Measurements from ENCODE around the gene TNFAIP8L2.

The TNFAIP8L2 gene

DNA sequence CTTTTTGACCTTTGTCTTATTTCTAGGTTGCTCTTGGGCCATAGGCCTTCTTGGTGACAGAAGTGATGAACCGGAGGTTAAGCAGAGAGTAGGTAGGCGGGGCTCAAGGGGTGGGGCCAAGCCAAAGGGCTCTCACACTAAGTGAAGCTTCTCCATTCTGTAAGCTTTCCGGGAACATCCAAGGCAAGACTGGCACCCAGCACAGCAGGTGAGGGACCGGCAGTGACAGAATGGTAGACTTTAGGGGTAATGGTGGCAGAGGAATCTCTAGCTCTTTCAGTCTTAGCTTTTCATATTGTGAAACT, at the start of gene TNFAIP8L2:
Gene TNFAIP8L2, plus strand, starts transcription at position 135 of the 305 bp plus-strand sequence. CDS start 2,049 bp downstream, outside the sequence.
- peak; percentile 71 to 73 for DNase-seq

DNA sequence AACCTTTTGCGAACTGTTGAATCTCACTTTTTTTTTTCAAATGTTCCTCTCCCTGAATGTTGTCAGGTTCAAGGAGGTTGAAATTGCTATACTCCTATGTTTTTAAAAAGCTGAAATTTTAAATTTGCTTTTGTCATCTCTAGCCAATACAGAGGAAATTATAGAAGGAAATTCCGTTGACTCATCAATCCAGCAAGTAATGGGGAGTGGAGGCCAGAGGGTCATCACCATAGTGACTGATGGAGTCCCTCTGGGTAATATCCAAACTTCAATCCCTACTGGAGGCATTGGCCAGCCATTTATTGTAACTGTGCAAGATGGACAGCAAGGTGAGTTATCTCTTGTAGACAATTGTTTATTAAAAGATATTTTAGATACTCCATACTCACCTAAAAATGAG, 49.6 kb upstream of the TNFAIP8L2 start:
- no peak for DNase-seq

DNA sequence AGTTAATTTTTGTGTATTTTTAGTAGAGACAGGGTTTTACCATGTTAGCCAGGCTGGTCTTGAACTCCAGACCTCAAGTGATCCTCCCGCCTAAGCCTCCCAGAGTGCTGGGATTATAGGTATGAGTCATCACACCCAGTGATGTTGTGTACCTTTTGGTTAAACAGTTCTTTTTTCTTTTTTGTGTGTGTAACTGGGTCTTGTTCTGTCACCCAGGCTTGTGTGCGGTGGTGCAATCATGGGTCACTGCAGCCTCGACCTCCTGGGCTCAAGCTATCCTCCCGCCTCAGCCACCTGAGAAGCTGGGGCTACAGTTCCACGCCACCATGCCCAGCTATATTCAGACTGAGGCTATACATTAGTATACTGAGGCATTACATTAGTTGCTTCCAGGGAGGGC, 48.1 kb upstream of the TNFAIP8L2 start:
- no peak for DNase-seq

DNA sequence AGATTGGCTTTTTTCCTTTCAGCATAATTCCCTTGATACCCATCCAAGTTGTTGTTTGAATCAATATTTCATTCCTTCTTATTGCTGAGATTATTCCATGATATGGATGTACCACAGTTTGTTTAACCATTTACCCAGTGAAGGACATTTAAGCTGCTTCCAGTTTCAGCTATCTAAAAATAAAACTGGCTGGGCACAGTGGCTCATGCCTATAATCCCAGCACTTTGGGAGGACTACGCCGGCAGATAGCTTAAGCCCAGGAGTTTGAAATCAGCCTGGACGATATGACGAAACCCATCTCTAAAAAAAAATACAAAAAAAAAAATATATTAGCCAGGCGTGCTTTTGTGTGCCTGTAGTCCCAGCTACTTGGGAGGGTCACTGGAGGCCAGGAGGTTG, 42.6 kb upstream of the TNFAIP8L2 start:
- DNase-seq, result no peak

DNA sequence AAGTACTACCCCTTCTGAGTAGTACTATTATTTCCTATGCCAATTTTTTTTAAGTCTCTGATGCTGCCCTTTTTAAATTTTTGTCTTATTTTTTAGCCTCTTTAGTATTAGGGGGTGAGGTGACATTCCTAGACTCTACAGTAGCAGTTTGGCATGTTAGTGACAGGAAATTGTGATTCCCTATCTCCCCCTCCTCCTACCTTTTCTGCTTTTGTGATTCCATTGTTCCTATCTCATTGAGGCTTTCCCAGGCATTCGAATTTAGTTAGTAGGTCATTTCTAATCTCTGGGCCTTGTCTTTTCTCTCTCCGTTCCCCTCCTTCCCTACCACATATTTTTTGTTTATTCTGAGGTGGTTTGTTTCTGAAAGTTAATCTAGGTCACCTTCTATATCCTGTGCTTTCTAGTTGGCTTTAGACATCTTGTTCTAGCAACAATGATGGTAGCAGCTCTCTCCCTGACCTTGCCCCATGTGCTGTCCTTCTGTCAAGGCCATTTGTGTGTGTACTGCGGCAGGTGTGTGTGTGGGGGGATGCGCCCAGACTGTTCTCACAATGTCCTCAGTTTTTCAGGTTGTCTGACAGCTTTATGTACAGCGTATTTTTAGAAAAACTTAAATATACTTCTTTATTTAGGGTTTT, 31.6 kb upstream of the TNFAIP8L2 start:
- no peak for DNase-seq

DNA sequence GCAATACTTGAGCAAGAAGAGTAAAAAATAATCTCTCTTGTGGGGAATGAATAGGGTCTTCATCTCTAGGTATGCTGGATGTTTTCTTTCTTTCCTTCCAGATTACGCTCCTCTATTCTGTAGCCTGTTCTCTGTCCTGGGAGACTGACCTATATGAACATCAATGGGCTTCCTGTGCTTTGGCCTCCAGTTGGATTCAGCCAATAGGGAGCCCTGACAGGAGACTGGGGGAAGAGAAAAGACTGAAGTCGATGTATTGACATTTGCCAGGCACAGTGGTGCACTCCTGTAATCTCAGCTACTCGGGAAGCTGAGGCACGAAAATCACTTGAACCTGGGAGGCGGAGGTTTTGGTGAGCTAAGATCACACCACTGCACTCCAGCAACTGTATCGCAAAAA, 27.6 kb upstream of the TNFAIP8L2 start:
- no peak for DNase-seq

DNA sequence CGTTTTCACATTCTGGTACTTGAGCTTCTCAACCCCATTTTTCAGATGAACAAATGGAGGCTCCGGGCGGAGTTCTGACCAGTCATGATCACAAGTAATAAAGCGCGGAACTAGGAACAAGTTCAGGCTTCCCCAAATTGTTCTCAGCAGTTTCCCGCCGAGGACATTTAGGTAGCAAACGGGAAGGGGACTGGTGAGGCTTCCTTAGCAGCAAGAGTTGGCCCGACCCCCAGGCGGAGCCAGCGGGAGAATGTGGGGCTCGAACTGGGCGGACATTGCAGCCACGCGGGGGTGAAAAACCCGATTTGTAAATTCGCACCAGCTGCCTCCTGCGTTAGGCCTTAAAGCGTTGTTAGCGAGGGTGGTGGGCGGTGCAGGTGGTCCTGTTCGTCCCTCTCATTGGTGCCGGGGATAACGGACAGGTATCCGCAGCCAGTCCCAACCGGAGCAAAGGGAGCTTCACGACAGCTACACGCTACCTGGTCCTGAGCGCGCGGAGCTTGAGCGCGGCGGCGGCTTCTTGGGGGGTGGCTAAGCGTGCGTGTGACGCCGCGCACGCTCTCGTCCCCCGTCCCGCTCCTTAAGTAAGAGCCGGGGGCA, 25.4 kb upstream of the TNFAIP8L2 start:
- DNase-seq, result peak; percentile 78 to 89

DNA sequence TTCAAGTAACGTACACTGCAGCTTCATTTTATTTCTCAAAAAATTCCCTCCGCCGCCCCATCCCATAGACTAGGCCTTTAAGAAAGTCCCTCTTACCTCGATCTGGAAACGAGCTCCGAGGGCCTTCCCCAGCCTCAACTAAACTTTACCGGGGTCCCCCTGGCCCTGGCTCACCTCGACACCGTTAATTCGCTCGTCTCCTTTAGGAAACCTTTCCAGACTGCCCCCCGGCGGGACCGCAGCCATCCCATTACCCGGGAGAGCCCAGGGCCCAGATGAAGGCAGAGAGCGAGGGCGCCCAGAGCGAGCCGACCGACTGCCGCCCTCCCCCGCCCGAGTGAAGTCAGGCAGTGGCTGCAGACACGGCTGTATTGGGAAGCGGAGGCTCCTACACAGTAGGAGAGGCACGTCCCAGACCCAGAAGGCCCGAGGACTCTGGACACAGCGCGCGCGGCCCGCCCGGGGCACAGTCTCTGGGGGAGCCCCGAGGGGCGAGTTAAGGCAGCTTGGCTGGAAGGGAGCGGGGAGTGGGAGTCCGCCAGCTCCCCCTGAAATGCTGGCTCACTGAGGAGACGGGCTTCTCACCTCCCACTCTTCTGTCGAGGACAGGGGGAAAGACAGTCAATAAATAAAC, 24.6 kb upstream of the TNFAIP8L2 start:
- DNase-seq, result no peak

DNA sequence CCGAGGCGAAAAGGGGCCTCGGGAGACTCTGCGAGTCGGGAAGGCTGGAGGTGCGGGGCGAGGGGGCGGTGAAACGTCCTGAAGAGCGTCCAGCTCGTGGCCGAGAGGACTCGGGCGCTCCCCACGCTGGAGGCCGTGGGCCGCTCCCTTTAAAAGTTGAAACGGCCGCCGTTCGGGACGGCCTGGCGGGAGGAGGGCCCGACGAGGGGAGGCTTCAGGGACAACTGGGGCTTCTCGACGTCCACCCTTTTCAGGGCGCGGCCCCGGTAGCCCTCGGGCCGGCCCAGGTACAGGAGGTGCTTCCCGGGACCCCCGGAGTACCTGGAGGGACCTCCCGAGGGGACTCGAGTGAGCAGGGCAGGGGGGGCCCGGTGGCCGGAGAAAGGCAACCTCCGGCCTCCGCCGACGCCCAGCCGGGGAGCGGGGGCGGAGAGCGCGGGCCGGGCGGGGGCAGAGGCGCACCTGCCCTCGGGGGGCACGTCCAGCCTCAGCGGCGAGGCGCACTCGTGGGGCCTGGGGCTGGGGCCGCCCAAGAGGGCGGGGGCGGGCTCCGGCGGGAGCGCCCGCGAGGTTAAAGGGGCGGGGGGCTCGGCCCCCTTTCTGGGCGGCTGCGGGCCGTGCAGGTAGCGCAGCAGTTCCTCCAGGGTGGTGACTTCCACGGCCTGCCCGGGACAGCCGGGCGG, 24.0 kb upstream of the TNFAIP8L2 start:
- DNase-seq, result no peak

DNA sequence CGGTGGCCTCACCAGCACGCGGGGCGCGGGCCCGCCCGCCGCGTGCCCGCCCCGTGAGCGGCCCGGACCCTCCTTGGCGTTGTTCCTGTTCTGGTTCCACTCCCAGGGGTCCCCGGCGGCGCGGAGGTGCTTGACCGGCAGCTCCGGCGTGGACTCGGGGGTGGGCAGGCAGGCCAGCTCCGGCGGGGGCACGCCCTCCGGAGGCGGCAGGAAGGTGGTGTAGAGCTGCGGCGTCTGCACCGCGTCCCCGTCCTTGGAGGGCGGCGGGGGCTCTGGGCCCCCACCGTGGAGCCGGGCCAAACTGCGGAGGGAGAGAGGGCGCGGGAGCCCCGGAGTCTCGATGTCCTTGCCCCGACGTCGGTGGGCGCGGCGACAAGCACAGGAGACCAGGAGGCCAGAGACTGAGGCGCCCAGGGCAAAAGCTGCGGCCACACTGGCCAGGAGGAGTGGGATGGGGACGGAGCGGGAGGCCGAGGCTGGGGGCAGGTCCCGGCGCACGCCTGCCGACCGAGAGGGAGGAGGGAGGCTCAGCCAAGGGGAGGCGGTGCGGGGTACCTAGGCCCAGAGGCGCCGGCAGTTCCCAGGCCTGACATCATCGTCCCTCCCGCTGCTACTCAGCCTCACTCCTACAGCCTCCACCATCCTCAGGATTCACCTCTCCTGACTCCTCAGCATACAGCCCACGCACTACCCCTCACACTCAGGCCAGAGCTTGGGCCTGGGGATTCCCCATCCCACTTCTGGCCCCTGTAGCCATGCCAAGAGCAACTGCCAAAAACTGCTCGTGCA, 23.2 kb upstream of the TNFAIP8L2 start:
- no peak for DNase-seq

DNA sequence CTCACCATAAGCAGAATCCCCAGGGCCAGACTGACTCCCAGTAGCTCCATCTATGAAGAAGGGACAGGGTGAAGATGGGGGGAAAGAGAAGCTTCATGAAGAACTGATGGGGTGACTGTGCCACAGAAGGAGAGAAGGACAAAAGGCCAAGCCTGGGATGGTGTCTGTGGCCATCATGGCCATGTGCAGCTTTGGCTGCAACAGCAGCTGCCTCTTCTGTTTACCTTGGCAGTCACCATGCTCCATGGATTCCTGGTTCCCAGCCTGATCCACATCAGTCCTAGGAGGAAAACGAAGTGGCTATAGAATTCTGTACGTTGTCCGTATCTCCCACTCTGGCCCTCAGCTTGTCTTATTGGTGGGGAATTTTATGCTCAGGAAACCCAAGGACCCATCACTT, 22.1 kb upstream of the TNFAIP8L2 start:
- no peak for DNase-seq

DNA sequence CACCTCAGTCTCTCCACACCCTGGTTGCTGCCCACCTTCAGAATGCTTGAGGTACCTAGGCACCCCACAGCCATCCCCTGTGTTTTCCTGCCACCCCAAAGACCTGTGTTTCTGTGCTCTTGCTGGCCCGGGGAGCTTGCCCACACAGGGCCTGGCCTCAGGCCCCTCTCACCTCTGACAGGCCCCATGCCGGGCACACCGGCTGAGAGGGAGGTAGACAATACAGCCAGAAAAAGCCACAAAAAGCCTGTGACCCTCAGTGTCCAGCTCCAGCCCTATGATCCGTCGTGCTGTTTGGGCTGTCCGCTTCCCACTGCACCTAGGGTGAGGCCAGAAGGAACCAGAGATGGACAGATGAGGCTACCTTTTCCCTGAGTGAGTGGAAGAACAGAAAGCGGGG, 21.5 kb upstream of the TNFAIP8L2 start:
- DNase-seq, result no peak

DNA sequence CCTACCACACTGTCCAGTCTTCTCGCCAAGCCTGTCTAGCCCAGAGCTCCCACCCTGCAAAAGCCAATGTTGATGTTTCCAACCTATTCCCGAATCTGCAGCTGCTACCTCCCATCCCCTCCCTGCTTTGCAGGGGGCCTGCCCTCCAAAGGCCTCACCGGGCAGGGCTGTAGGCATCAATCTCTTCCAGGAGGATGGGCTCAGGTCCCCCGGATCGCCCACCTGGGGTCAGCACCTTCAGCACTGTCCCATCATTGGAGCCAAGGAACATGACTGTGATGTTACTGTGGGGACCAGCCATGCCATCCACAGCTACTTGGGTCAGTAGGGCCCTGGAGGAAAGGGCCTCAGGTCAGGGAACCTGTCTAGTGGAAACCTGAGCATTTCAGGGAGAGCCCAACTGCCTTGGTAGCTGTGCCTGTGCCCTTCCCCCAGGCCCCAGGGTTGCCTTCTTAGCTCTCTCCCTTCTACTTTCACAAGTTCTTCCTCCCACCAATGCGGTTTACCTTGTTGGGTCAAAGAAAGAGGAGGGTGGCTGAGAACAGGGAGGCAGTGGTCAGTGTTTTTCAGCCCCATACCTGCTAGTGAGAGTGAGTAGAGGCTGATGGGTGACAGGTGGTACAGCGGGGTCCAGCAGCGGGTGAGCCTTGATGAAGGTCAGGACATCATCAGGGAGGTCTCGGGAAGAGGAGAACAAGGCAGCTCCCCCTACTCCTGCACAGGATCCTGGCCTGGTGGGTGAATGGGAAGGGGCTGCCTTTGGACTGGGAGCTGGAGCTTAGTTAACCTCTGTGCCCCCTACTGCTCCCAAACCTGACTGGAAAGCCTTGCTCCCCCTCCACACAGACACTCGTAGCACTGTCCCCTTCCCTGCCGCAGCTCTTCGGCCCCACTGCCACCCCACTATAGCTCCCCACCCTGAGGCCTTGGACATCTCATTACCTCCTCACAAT, 20.7 kb upstream of the TNFAIP8L2 start:
- DNase-seq, result no peak

DNA sequence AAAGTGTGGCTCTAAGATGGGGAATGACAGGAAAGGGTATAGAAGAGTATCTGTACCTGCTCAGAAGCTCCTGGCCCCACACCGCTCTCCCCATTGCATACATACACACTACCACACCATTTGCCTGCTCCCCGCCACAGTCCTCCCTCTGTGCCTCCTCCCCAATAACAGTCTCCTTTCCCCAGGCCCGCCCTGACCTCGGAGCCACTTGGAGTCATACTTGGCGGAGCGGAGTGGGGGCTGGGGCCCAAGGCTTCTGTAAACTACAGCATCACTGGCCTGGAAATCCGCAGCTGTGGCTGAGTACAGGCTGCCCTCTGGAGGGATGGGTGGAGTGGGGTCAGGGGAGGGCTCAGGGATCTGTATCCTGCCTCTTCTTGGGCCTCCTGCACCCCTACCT, 18.7 kb upstream of the TNFAIP8L2 start:
- no peak for DNase-seq

DNA sequence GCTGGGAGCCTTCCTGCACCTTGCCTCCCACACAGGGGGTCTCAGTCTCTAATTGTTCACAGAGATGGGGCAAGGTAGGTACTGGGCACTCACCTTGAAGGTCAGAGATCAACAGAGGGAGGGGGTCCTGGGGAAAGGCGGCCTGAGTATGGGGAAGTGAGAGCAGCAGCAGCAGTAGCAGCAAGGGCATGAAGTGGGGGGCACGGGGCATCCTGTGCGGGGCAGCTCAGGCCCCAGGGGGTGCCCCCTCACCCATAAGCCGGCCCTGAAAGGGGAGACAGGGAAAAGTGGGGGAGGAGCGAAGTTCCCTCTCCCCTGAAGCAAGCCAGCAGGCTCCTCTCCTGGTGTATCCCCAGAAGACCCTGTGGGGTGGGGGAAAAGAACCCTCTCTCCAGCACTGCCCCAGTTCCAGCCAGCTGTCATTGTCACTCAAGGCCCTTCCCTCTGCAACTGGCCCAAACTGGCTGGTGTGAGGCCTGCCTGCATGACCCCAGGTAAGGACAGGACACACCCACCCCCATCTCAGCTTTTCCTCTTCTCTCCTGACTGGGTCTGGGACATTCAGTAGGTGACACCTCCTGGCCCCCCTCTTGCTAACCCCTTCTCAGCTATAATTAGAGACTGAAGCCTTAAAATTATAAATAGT, 13.9 kb upstream of the TNFAIP8L2 start:
- DNase-seq, result no peak

DNA sequence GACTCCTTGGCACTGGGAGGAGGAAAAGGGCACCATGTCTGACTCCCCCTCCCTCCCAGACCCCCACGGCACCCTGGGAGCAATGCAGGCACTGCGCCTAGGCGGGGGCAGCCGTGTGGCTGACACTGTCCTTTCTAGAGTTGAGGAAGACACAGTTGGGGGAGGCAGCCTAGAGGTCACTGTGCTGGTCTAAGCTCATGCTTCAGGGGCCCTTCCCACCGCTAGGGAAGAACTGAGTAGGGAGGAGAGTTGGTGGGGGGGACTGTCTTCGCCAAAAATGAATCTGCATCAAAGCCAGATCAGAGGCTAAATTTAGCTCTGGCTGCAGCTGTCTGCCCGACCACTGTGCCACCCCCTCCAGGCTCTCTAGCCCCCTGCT, 13.4 kb upstream of the TNFAIP8L2 start:
- DNase-seq, result no peak

DNA sequence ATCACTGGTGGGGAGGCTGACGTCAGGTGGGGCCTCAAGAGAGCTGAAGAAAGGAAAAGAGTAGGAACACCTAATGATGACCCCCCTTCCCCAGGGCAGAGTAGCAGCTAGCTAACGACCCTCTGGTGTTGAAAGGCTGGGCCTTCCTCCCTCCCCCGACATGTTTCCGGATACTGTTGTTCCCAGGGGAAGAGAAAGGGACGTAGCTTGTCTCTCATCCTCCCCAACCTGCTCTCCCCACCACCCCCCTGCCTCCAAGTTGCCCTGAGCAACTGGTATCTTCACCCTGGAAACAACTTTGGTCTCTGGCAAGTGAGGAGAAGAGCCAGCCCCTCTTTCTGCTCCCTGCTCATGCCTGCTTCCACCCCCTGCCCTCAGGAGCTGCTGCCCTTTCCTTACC, 12.5 kb upstream of the TNFAIP8L2 start:
- no peak for DNase-seq

DNA sequence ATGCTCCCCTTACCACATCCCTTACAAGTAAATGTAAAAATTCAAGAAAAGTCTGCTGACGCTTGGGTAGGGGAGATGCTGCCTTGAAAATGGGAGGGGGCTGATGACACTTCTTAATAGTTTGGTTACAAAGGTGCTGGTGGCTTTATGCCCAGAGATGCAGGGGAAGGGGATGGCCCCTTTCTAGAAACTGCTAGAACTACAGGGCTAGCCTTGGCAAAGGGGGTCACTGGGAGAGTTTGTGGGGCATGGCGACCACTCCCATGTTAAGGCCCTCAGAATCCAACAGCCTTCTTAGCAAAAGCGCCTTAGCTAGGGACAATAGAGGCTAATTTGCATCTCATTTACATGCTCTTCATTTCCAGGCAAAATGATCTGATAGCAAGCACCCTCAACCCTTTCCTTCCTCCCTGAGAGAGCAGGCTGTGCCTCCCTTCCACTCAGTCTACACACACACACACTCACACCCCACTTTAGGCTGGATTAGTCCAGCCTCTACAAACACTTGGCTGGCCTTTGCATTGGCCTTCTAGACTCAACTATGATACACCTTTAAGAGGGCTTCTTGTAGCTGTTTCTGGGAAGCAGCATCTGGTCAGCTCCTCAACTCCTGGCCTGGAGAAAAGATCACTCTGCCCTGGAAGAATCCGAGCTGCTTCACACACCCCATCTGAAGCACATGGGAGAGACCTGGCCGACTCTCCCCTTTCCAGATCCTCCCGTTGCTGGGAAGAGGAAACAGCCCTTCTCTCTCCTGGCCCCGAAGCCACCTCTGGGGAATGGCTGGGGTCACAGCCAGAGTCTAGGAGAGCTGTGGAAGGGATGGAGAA, 11.8 kb upstream of the TNFAIP8L2 start:
- no peak for DNase-seq

DNA sequence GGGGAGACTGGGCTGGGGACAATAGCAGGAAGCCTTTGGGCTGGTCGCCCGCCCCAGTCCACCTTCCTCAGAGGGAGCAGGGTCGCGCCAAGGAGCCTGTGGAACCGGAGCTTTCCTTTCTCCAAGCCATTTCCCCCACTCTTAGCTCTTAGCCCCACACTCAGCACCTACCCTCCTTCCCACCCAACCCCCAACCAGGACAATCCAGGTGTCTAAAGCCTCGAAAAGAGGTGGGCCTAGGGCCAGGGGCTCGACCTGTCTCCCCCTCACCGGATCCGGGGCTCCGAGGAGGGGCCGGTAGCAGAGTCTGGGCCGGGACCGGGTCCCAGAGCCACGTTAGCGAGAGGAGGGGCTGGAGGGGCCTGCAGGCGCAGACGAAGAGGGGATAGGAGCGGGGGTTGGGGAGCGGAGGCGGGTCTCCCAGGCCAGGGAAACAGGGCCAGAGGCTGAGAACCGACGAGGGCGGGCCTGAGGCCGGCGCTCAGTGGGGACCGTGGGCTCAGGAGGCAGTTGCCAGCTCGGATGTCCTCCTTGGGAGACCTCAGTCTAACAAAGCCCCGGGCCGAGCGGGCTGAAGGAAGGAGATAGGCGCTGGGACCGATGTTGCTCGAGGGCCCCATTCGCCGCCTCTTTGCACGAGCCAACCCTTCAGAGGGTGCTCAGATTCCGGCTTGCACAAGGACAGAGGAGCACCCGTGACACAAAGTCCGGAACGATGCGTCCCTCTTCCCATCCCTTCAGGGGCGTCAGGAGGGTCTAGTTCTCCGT, 11.0 kb upstream of the TNFAIP8L2 start:
- no peak for DNase-seq

DNA sequence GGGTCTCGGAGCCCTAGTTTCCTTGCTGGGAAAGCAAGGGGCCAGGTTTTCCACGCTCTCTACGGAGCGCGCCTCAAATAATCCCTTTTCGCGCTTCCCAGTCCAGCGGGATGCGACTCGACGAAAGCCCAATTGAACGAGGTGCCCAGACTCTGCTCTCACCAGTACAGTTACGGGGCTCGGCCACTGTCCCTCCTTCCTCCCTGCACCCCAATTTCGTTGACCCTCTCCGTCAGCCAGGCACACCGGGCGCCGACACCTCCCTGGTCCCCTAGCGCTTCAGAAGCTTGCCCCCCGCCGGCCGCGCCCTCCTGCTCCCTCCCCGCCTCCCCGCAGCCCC, 10.4 kb upstream of the TNFAIP8L2 start:
- DNase-seq, result no peak

Measured in CD4-positive, alpha-beta T cell treated with Interleukin-4 for 1 hour (primary cell).